Activated CD4-positive, alpha-beta T cell treated with anti-CD3 and anti-CD28 coated beads for 24 hours (primary cell): ENCODE measurements around the gene CHRM2.

ENCODE experiments used
- DNase-seq, 2 donors: peaks; one replicate each; pipeline ENCODE4 v3.0.0-alpha.2; 2020; ENCODE audit warnings: low read depth in 2 of 2

The CHRM2 gene

DNA sequence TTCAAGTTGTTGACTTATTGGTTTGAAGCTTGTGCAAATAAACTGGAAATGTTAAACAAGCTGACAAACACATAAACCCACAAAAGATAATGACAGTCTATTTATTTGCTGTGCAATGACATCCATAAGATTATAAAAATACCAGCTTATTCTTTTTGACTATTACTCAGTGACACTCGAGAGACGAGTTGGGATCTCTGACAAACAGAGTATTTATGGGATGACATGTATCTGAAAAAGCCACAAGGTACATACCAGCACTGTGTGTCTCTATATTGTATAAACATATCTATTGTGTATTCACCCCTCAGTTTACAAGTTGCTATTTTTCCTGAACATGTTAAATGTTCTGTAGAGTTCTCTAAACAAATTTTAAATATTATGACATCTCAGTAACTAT is 88.9 kb downstream of the CHRM2 start:
- no peak for DNase-seq

DNA sequence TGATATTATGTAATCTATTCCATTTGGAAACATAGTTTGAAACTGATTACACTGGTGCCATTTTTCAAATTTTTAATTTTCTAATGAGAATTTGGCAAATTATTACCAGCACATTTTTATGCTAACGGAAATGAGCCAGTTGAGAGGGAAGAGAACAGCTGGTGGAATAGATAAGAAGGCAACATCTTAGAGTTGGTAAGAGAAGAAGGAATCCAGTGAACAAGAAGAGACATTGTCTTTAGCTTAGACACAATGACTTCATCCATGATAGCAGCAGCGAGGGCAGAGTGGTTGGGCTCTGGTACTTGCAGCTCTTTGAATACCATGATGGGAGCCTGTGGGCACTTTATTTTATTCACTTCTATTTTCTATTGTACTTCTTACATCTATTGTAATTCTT is 89.6 kb downstream of the CHRM2 start:
- no peak for DNase-seq

DNA sequence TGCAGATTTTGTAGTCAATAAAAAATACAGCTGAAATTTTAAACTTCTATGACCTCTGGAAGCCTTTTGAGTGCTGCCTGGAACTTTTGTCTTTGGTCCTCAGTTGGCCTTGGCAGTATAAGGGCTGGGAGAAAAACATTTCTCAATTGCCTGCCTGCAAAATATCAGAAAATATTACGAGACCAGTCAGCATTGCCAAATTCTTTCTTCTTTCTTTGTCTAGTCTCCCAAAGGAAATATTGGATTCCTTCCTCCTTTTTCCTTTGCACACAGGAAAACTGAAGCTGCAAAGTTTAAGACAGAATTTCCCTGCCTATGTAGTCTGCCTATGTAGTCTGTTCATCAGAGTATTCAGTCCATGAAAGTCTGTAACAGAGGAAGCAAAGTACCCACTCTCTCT is 95.9 kb downstream of the CHRM2 start:
- DNase-seq, result no peak

- no peak for DNase-seq
These were observed 98.4 kb downstream of the CHRM2 start for GRCh38 chr7:136966825-136967224.

GRCh38 chr7:136969761-136970160 is 101.3 kb downstream of the CHRM2 start:
- DNase-seq, result no peak

DNA sequence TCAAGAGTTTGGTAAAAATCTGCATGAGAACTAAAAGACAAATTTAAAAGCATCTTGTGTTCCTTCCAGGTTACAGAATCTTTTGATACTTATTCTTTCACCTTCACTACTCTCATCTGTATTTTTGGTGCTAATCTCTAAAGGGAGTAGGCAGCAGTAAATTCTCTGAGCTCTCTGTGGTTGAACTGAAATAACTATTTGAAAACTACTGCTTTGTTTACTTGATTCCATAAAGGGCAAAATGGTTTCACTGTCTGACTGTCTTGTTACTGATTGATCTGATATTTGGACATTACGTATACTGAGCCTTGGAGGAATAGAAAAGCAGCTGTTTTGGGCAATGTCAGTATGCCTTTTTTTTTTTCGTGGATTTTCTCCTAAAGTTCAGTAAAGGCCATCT is 103.3 kb downstream of the CHRM2 start:
- no peak for DNase-seq

GRCh38 chr7:136976504-136977251 is 108.2 kb downstream of the CHRM2 start:
- DNase-seq, result no peak

- no peak for DNase-seq
These were observed 124.9 kb downstream of the CHRM2 start for GRCh38 chr7:136993377-136993776.

- DNase-seq, result no peak
These were observed 129.3 kb downstream of the CHRM2 start for GRCh38 chr7:136997735-136998134.

GRCh38 chr7:136998495-136998894 is 130.0 kb downstream of the CHRM2 start:
- no peak for DNase-seq

- DNase-seq, result no peak
These were observed 132.2 kb downstream of the CHRM2 start for GRCh38 chr7:137000621-137001020.

GRCh38 chr7:137001041-137001440 is 132.6 kb downstream of the CHRM2 start:
- DNase-seq, result no peak

DNA sequence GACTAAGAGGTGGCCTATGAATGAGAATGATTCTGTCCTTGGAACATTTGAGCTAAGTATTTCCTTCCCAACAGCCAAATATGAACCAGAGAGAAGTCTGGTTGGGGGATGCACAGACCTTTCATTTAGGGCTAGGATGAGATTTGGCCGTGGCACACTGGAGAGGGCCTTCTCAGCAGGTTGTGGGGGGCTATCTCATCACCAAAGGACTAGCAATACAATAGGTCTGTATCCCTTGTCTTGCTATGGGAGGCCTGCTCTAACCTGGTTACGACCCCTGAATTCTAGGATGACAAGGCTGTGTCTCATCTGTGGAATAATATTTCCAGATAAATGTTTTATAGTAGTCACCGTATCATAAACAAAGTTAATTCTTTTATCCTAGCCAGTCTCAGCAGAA is 133.0 kb downstream of the CHRM2 start:
- DNase-seq, result no peak

DNA sequence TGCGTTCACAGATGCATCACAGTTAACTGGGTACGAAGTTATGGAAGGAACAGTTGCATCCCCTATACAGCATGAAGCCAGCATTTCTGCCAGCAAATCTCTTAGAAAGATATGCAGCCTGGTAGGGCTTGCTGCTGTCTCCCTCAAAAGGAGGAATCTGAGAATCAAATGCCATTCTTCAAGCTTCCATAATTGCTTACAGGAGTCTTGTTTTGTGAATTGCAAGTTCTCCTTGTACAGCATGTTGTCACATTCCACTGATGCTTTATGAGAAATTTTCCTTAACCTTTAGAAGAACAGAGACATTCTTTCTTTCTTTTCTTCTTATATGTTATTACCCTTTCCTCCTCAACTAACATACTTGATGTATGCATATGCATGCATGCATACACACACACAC is 134.6 kb downstream of the CHRM2 start:
- DNase-seq, result no peak

- DNase-seq, result no peak
These were observed 135.1 kb downstream of the CHRM2 start for GRCh38 chr7:137003566-137003965.

- DNase-seq, result no peak
These were observed 137.4 kb downstream of the CHRM2 start for GRCh38 chr7:137005873-137006272.

DNA sequence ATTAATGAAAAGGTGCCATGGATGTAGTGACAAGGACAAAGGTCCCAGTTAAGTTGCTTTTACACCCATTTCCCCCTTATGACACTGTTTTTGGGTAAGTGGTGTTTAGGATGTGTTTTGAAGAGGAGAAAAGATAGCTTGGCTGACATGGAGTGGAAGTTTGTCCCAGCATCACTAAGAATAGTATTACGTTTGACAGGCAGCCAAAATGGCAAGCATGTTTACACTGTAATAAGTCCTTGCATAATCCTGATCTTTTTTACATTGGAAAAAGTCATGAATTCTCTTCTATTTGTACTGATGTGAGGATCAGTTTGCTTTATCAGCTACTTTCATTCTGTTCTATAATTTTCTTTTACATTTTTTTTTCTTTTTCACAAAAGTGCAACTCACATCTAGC is 137.8 kb downstream of the CHRM2 start:
- no peak for DNase-seq

DNA sequence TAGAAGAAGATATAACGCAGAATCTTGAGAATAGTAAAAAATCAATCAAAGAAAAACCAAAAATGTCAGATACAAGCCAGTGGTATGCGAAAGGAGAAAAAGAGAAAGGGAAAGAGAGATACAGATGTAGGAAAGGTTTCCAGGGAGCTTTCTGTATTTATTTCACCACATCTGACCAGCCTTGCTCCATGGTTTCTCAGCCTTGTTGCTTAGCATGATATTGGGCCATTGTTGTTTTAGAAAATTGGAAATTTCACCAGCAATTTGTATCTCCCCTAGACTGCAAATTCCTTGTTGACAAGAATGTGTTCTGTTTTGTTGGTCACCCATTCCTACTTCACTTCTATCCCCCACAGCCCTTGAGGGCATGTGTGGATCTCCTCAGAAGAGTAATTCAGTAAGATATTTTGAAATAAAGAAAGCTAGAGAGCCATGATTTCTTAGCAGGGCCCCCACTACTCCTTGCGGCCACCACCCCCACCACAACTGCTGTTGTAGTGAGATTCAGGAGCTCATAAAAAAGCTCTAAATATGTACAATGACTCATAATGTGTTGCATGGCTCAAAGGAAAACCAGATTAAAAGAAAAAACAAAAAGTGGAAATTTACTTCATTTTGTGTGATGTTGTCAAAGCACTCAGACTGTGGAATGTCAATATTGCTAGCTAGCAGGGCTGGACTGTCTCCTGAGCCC is 138.7 kb downstream of the CHRM2 start:
- DNase-seq, result no peak

- no peak for DNase-seq
These were observed 141.0 kb downstream of the CHRM2 start for GRCh38 chr7:137009404-137009803.

DNA sequence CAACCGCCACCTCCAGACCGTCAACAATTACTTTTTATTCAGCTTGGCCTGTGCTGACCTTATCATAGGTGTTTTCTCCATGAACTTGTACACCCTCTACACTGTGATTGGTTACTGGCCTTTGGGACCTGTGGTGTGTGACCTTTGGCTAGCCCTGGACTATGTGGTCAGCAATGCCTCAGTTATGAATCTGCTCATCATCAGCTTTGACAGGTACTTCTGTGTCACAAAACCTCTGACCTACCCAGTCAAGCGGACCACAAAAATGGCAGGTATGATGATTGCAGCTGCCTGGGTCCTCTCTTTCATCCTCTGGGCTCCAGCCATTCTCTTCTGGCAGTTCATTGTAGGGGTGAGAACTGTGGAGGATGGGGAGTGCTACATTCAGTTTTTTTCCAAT is 146.6 kb downstream of the CHRM2 start:
- no peak for DNase-seq

DNA sequence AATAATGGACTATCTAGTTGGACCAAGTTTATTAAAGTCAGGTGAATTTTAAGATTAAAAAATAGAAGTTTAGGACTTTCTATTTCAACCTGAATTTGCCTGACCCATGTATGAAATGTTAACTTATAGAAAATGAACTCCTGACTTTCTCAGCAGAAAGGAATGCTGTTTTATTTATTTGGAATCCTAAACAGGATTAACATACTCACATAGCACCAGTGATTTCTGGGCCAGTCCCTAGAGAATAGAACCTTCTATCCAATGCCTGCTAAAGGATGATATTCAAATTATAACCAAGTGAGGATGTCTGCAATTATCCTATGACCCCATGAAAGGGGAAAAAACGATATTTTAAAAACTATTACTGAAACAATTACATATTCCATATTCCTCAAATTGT is 148.8 kb downstream of the CHRM2 start:
- no peak for DNase-seq

- no peak for DNase-seq
These were observed 150.0 kb downstream of the CHRM2 start for GRCh38 chr7:137018468-137018867.

DNA sequence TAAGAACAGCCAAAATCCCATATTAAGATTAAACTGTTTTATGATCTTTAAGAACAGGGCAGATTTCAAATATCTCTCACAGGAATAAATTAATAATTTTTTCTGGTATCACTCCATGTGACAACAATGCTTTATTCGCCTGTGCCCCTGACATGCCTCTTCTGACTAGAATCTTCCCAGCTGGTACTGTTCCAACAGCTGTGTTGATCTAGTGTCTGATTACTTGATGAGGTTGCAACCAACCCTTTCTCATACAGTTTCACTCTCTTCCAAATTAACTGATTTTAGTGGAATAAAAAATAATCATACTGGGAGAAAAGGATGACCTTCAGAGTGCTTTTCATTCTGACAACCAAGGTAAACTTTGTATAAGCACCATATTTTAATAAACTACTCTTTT is 151.9 kb downstream of the CHRM2 start:
- no peak for DNase-seq
